SH-SY5Y (cell line): Measurements from ENCODE around the gene DCDC2.

Experiments
- GATA2 ChIP-seq: IDR thresholded peaks from 2 replicates; pipeline ENCODE4 v1.6.1; 2011; ENCODE audit warnings: mild to moderate bottlenecking, low read depth, low read length
- GATA3 ChIP-seq: IDR thresholded peaks from 2 replicates; pipeline ENCODE4 v1.6.1; 2011; ENCODE audit warnings: low read depth, mild to moderate bottlenecking, low read length, moderate library complexity

GRCh38 chr6:24391208-24391607 lies 33.3 kb upstream of the DCDC2 start:
- TF ChIP-seq GATA3 (peak; percentile 46), GATA2 (peak; percentile 12; the same call in 1 of the 2 replicates)
